NOMO-1 treated with dmso at 0.1 percent for 144 hours (cell line): ENCODE data around the gene SWSAP1.
"Not testable (repeated sequence)": the region's sequence is repeated elsewhere in the genome, so short reads cannot be mapped to it uniquely, and the experiment has no call there.

Experiments
- DNase-seq: peaks from one replicate; lab custom pipeline; 2025; ENCODE audit not compliant: unreplicated experiment; lab: John Stamatoyannopoulos, UW

The SWSAP1 gene

DNA sequence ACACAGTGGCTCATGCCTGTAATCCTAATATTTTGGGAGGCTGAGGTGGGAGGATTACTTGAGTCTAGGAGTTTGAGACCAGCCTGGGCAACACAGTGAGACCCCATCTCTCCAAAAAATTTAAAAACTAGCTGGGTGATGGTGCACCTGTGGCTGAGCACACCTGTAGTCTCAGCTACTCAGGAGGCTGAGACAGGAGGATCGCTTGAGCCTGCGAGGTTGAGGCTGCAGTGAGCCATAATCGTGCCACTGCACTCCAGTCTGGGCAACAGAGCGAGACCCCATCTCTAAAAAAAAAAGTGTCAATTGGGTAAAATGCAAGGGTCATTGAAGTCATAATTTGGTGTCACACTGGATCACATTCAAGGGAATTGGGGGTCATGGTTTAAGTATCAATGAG, 20.4 kb upstream of the SWSAP1 start:
- not testable (repeated sequence) for DNase-seq

- DNase-seq, result peak; percentile 65
Observed at GRCh38 chr19:11355160-11356073, 19.0 kb upstream of the SWSAP1 start, which contains the start of gene PLPPR2. PLPPR2 (plus strand) TSS chr19:11355432; CDS start chr19:11357674, 2,242 bp downstream.

GRCh38 chr19:11356074-11356397, 18.4 kb upstream of the SWSAP1 start:
- no peak for DNase-seq

- no peak for DNase-seq
Observed at GRCh38 chr19:11356676-11357550, 17.6 kb upstream of the SWSAP1 start.

DNA sequence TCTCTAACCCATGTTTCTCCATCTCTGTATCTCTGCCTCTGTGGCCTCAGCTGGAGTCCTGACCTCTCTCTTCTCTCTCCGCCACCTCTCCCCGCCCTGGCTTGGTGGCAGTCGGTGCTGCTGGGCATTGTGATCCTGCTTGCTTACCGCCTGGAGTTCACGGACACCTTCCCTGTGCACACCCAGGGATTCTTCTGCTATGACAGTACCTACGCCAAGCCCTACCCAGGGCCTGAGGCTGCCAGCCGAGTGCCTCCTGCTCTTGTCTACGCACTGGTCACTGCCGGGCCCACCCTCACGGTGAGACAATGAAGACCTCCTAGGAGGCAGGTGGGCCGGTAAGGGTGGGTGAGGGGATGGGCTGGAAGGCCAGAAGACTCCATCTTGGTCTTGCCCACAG, 15.0 kb upstream of the SWSAP1 start:
- no peak for DNase-seq

GRCh38 chr19:11361037-11361770, 13.3 kb upstream of the SWSAP1 start:
- no peak for DNase-seq

GRCh38 chr19:11361771-11362731, 12.4 kb upstream of the SWSAP1 start:
- DNase-seq, result no peak

- no peak for DNase-seq
Observed at GRCh38 chr19:11363881-11364280, 10.6 kb upstream of the SWSAP1 start.

DNA sequence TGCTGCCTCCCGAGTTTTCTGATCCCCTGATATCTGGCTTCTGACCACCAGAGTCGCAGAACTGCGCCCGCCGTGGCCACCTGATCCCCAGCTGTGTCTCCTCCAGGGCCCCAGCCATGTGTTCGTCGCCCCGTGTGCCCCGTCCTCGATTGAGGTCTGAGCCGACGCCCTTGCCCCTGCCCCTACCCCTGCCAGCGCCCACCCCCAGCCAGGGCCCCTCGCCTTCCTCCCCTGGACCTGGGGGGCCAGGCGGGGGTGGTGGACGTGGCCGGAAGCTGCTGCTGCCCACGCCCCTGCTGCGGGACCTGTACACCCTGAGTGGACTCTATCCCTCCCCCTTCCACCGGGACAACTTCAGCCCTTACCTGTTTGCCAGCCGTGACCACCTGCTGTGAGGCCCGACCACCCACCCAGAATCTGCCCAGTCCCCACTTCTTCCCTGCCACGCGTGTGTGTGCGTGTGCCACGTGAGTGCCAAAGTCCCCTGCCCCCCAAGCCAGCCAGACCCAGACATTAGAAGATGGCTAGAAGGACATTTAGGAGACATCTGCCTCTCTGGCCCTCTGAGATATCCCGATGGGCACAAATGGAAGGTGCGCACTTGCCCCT, 10.1 kb upstream of the SWSAP1 start:
- no peak for DNase-seq

DNA sequence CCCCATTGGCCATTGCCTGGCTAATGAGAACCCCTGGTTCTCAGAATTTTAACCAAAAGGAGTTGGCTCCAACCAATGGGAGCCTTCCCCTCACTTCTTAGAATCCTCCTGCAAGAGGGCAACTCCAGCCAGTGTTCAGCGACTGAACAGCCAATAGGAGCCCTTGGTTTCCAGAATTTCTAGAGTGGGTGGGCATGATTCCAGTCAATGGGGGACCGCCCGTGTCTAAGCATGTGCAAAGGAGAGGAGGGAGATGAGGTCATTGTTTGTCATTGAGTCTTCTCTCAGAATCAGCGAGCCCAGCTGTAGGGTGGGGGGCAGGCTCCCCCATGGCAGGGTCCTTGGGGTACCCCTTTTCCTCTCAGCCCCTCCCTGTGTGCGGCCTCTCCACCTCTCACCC, 9.5 kb upstream of the SWSAP1 start:
- no peak for DNase-seq

- DNase-seq, result no peak
Observed at GRCh38 chr19:11365557-11366117, 8.8 kb upstream of the SWSAP1 start.

DNA sequence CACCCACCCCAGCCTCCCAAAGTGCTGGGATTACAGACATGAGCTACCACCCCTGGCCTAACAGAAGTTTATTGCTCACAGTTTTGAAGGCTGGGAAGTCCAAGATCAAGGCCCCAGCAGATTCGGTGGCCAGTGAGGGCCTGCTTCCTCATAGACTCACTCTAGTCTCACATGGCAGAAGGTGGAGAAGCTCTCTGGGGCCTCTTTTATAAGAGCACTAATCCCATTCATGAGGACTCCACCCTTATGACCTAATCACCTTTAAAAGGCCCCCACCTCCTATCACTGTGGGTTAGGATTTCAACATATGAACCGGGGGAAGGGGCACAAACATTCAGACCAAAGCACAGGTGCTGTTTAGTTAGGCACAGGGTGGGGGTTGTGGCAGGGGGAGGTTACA, 6.9 kb upstream of the SWSAP1 start:
- DNase-seq, result no peak

GRCh38 chr19:11370744-11371143, 3.7 kb upstream of the SWSAP1 start:
- DNase-seq, result no peak

GRCh38 chr19:11373166-11373884, 1.1 kb upstream of the SWSAP1 start:
- DNase-seq, result no peak

DNA sequence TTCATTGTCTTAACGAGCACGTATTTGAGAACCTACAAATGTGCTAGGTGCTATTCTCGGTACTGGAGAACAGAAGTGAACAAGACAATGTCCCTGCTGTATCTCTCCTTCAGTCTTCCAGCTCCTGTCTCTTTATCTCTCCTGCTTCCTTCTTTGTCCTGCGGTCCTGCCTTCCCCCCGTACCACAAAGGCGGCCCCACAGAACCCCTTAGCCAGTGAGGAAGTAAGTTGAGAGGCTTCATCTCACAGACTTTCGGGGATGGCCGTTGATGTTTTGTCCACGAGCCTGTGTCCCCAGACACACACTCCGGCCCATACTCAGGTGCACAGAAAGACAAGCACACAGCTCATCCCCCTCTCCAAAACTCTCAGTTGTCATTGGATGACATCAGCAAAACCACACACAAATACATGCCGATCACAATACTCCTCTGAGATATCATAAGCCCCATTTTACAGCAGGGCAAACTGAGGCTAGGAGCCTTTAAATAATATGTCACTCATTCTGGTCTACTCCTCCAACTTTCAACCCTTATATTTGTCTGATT, 507 bp upstream of the SWSAP1 start:
- DNase-seq, result peak; percentile 34

- peak; percentile 51 for DNase-seq
Observed at GRCh38 chr19:11375143-11375948, 880 bp downstream of the SWSAP1 start.

DNA sequence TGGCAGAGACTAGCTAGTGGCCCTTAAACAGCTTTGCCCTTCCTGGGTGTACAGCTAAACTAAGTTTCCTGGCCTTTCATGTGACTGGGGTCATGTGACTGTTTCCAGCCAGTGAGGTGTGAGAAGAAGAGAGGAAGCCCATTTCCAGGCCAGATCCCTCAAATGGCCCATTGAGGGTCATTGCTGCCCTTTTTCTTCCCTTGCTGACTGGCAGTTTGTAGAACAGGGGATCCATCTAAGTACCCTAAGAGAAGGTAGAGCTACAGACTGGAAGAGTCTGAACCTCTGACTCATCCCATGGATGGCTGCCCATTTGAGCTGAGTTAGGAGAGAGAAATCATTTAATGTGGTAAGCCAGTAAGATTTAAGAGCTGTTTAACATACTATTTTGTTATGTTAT, 2.8 kb downstream of the SWSAP1 start:
- DNase-seq, result peak; percentile 27

GRCh38 chr19:11377756-11378155, 3.3 kb downstream of the SWSAP1 start:
- DNase-seq, result no peak
